IMR-90 (cell line): Measurements from ENCODE around the gene SUN5. TPM values are rescaled to one million over a fixed set of nuclear protein-coding genes. Genes with fewer than 3 reads are reported as not detected.

Source experiments
- ATAC-seq: fragments of 200-7000 bp; cut with Tn5 transposase; 2 replicates; pipeline ENCODE4 v1.9.1; 2020; ENCODE audit warnings: low read depth, mild to moderate bottlenecking, moderate library complexity
- BruUV-seq: library from RNA; stranded (reverse); fragments of 400-500 nt; replicated peaks from 2 replicates; lab custom pipeline; 2021; lab: Mats Ljungman, UMichigan
- CTCF ChIA-PET: fragments of 300-600 bp; formaldehyde crosslinking; extraction: SDS; loops from one replicate; lab custom pipeline; 2021; ENCODE audit warnings: antibody characterized with exemption; lab: Yijun Ruan, JAX
- POLR2A ChIA-PET: fragments of 300-600 bp; sonication (Branson Sonifier 250); formaldehyde crosslinking; loops from one replicate; lab custom pipeline; 2022; ENCODE audit warnings: antibody characterized with exemption; ENCODE audit not compliant: unreplicated experiment; lab: Charles Lee
- DNase-seq: peaks from one replicate; pipeline ENCODE4 v3.0.0; 2013
- H2AFZ ChIP-seq: replicated peaks from 2 replicates; pipeline ENCODE3; 2013; ENCODE audit warnings: low read length, mild to moderate bottlenecking; ENCODE audit not compliant: poor library complexity
- H2AK5ac ChIP-seq: 2 replicates; pipeline ENCODE4 v1.6.1; 2013; ENCODE audit warnings: low read depth, low read length, inconsistent platforms
- H2AK9ac ChIP-seq: replicated peaks from 2 replicates; pipeline ENCODE3; 2013; ENCODE audit warnings: mild to moderate bottlenecking, low read depth, low read length, moderate library complexity; ENCODE audit not compliant: poor library complexity
- H2BK120ac ChIP-seq: 2 replicates; pipeline ENCODE4 v1.6.1; 2013; ENCODE audit warnings: low read depth, low read length, inconsistent platforms
- H2BK15ac ChIP-seq: 3 replicates; pipeline ENCODE4 v1.6.1; 2013; ENCODE audit warnings: low read depth, low read length, inconsistent platforms
- H2BK20ac ChIP-seq: 2 replicates; pipeline ENCODE4 v1.6.1; 2013; ENCODE audit warnings: low read depth, mild to moderate bottlenecking, inconsistent platforms, low read length, moderate library complexity
- H2BK5ac ChIP-seq: 2 replicates; pipeline ENCODE4 v1.6.1; 2013; ENCODE audit warnings: mild to moderate bottlenecking, low read depth, low read length, inconsistent platforms; ENCODE audit not compliant: poor library complexity, severe bottlenecking
- H3K14ac ChIP-seq: replicated peaks from 2 replicates; pipeline ENCODE4 v1.6.1; 2013; ENCODE audit warnings: low read depth, low read length, inconsistent platforms
- H3K18ac ChIP-seq: 2 replicates; pipeline ENCODE4 v1.6.1; 2013; ENCODE audit warnings: low read depth, low read length, control low read depth
- H3K23ac ChIP-seq: 2 replicates; pipeline ENCODE4 v1.6.1; 2013; ENCODE audit warnings: low read depth, low read length, inconsistent platforms
- H3K27ac ChIP-seq: 2 replicates; pipeline ENCODE4 v1.5.1; 2013; ENCODE audit warnings: mild to moderate bottlenecking, control low read depth, low read length; ENCODE audit not compliant: insufficient read depth
- H3K27me3 ChIP-seq: 2 replicates; pipeline ENCODE4 v1.6.1; 2013; ENCODE audit warnings: low read length; ENCODE audit not compliant: control insufficient read depth, insufficient read depth
- H3K36me3 ChIP-seq: 2 replicates; pipeline ENCODE4 v1.6.1; 2013; ENCODE audit warnings: low read length, mixed read lengths; ENCODE audit not compliant: control insufficient read depth, insufficient read depth
- H3K4ac ChIP-seq: 2 replicates; pipeline ENCODE4 v1.6.1; 2013; ENCODE audit warnings: low read depth, low read length, inconsistent platforms
- H3K4me1 ChIP-seq: 2 replicates; pipeline ENCODE4 v1.6.1; 2013; ENCODE audit warnings: low read length, mixed read lengths; ENCODE audit not compliant: control insufficient read depth, insufficient read depth
- H3K4me2 ChIP-seq: 2 replicates; pipeline ENCODE4 v1.6.1; 2013; ENCODE audit warnings: low read depth, mild to moderate bottlenecking, control low read depth, low read length, moderate library complexity
- H3K4me3 ChIP-seq: 2 replicates; pipeline ENCODE4 v1.5.1; 2013; ENCODE audit warnings: low read depth, mild to moderate bottlenecking, control low read depth, low read length, moderate library complexity; ENCODE audit not compliant: insufficient read depth
- H3K56ac ChIP-seq: 2 replicates; pipeline ENCODE4 v1.6.1; 2013; ENCODE audit warnings: low read length, inconsistent platforms; ENCODE audit not compliant: insufficient read depth; ENCODE audit errors: extremely low read depth
- H3K79me1 ChIP-seq, 2 experiments: 2 replicates each; pipeline ENCODE4 v1.6.1; 2013; ENCODE audit warnings: low read length in 2 of 2, inconsistent platforms in 1 of 2, low read depth in 1 of 2
- H3K9ac ChIP-seq: 2 replicates; pipeline ENCODE4 v1.6.1; 2013; ENCODE audit warnings: low read depth, low read length, control low read depth
- H3K9me1 ChIP-seq: 2 replicates; pipeline ENCODE4 v1.6.1; 2013; ENCODE audit warnings: low read length, inconsistent platforms; ENCODE audit not compliant: insufficient read depth
- H3K9me3 ChIP-seq: 2 replicates; pipeline ENCODE4 v1.6.1; 2013; ENCODE audit warnings: low read length; ENCODE audit not compliant: control insufficient read depth, insufficient read depth
- H4K20me1 ChIP-seq: 2 replicates; pipeline ENCODE4 v1.6.1; 2013; ENCODE audit warnings: low read length, inconsistent platforms; ENCODE audit not compliant: insufficient read depth
- H4K5ac ChIP-seq: 2 replicates; pipeline ENCODE4 v1.6.1; 2013; ENCODE audit warnings: mild to moderate bottlenecking, low read depth, low read length, control low read depth
- H4K8ac ChIP-seq, 2 experiments: 2 replicates each; pipeline ENCODE4 v1.6.1; 2013; ENCODE audit warnings: low read depth in 2 of 2, low read length in 2 of 2, control low read depth in 1 of 2, inconsistent platforms in 1 of 2
- H4K91ac ChIP-seq: 2 replicates; pipeline ENCODE4 v1.6.1; 2013; ENCODE audit warnings: low read depth, low read length, inconsistent platforms; ENCODE audit not compliant: insufficient read depth
- BHLHE40 ChIP-seq: fragments of 150-350 bp; IDR thresholded peaks from 2 replicates; pipeline ENCODE4 v1.6.1; 2016; ENCODE audit warnings: mild to moderate bottlenecking, low read depth, low read length
- CHD1 ChIP-seq: IDR thresholded peaks from 2 replicates; pipeline ENCODE4 v1.6.1; 2012; ENCODE audit warnings: low read depth, low read length, improper control_type of control experiment
- FOS ChIP-seq: fragments of 150-350 bp; IDR thresholded peaks from 2 replicates; pipeline ENCODE4 v1.6.1; 2016; ENCODE audit warnings: low read depth, low read length
- SMC3 ChIP-seq: fragments of 150-350 bp; IDR thresholded peaks from 2 replicates; pipeline ENCODE4 v1.6.1; 2016; ENCODE audit warnings: low read depth, mild to moderate bottlenecking, antibody characterized with exemption, low read length, moderate library complexity
- WGBS, 2 experiments: methylation state at CpG; one replicate each; pipeline versions ENCODE4 v1.1.5 to v1.1.7; 2013; ENCODE audit warnings: missing lambda C conversion rate in 2 of 2; ENCODE audit not compliant: insufficient read length in 1 of 2; ENCODE audit errors: extremely low coverage in 2 of 2; 5-methylcytosine and 5-hydroxymethylcytosine counted together
- dilution Hi-C: fragments of 300-500 bp; cut with HindIII; formaldehyde crosslinking; loops from one replicate; pipeline ENCODE4 v1.14.3; 2018; ENCODE audit warnings: low sequenced_read_pairs; ENCODE audit not compliant: unreplicated experiment
- in situ Hi-C: fragments of 300-500 bp; cut with MboI; formaldehyde crosslinking; loops from 3 replicates; pipeline ENCODE4 v1.14.3; 2019; ENCODE audit warnings: low sequenced_read_pairs, inconsistent platforms, mixed read lengths
- intact Hi-C: fragments of 100-400 bp; cut with micrococcal nuclease; formaldehyde crosslinking; loops from 2 replicates; pipeline ENCODE4 v1.10.0; 2022
- polyA plus RNA-seq, 3 experiments: library from polyadenylated mRNA; depleted of rRNA; stranded (reverse); fragments of >200 nt; gene quantifications; 2 replicates each; pipeline ENCODE4 v1.2.3, GENCODE V29; 2012; ENCODE audit warnings: low replicate concordance in 1 of 3
- total RNA-seq: library from RNA; depleted of rRNA; stranded (reverse); fragments of >200 nt; gene quantifications from 2 replicates; pipeline ENCODE4 v1.2.3, GENCODE V29; 2012
- TF ChIP-seq, protein P1 (sequence below): fragments of 150-350 bp; IDR thresholded peaks from 2 replicates; pipeline ENCODE4 v1.6.1; 2016; ENCODE audit warnings: low read depth, mild to moderate bottlenecking, low read length, moderate library complexity, borderline replicate concordance

The SUN5 gene
- total and polyA plus RNA-seq, 2 of the 4 experiments (the other 2 are of a cell fraction): not detected

DNA sequence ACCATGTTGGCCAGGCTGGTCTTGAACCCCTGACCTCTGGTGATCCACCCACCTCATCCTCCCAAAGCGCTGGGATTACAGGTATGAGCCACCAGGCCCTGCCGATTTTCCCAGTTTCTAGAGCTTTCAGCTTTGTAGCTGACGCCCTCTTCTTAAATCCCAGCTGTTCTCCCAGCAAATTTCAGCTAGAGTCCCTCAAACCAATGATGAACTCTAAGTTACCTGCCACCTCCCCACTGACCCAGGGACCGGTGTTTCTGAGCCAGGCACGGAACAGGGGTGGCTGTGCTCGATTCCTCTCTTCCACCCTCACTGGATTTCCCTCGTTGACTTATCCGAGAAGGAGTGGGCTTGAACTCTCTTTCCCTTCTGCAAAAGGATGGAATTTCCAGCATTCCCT is 39.1 kb downstream of the SUN5 start:
- H4K5ac ChIP-seq: no peak overlapping the region
- H2BK15ac ChIP-seq: no peak overlapping the region
- H4K20me1 ChIP-seq: no peaks in the 10 kb centered on the region
- in situ Hi-C loops: no loop called here
- no peaks in the 10 kb centered on the region for H3K9me1 ChIP-seq
- H2AK5ac ChIP-seq: no peak overlapping the region
- H3K56ac ChIP-seq: no peak overlapping the region
- H3K4me3 ChIP-seq: no peak overlapping the region
- H3K14ac ChIP-seq: no peak overlapping the region
- no peak overlapping the region for H3K18ac ChIP-seq
- intact Hi-C loops: no loop called here
- WGBS, 2 experiments: 65% methylated on average over 4 of the region's 8 CpGs; no CpG with 5 or more reads in 1 of the 2 experiments
- H3K4ac ChIP-seq: no peak overlapping the region
- H3K27ac ChIP-seq: no peak overlapping the region
- BruUV-seq: no TSS peak
- no peak overlapping the region for H2AFZ ChIP-seq
- CTCF ChIA-PET: no interaction called here
- H3K9ac ChIP-seq: no peak overlapping the region
- H3K27me3 ChIP-seq: peaks cover 15% of the 10 kb centered on the region
- TF ChIP-seq, protein P1, sequence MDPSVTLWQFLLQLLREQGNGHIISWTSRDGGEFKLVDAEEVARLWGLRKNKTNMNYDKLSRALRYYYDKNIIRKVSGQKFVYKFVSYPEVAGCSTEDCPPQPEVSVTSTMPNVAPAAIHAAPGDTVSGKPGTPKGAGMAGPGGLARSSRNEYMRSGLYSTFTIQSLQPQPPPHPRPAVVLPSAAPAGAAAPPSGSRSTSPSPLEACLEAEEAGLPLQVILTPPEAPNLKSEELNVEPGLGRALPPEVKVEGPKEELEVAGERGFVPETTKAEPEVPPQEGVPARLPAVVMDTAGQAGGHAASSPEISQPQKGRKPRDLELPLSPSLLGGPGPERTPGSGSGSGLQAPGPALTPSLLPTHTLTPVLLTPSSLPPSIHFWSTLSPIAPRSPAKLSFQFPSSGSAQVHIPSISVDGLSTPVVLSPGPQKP: no peak
- TF ChIP-seq SMC3 (no peak), CHD1 (no peak), FOS (no peak), BHLHE40 (no peak)
- POLR2A ChIA-PET: no interaction called here
- no peaks in the 10 kb centered on the region for H3K36me3 ChIP-seq
- H3K79me1 ChIP-seq: no peaks in the 10 kb centered on the region
- no peak overlapping the region for H3K23ac ChIP-seq
- no peaks in the 10 kb centered on the region for H3K9me3 ChIP-seq
- H2BK5ac ChIP-seq: no peak overlapping the region
- no peak overlapping the region for H4K8ac ChIP-seq
- dilution Hi-C loops: no loop called here
- no peak overlapping the region for H2BK20ac ChIP-seq
- no peak overlapping the region for H3K4me2 ChIP-seq
- no peak overlapping the region for H2BK120ac ChIP-seq
- no peak overlapping the region for H2AK9ac ChIP-seq
- ATAC-seq (no peak), DNase-seq (no peak)
- H3K4me1 ChIP-seq: no peaks in the 10 kb centered on the region
- H4K91ac ChIP-seq: no peak overlapping the region
